ENCODE results near the gene VIP.

GRCh38 chr6:152746172-152746553 lies 4.4 kb upstream of the VIP start:
- TF ChIP-seq CTCF (IDR thresholded peaks at IDR 0.05) (no peak), POLR2A (IDR thresholded peaks at IDR 0.05) (no peak)
